ENCODE results near the gene ADSL.

ADSL gene

GRCh38 chr22:40422558-40423309, 76.4 kb downstream of the ADSL start:
- no peak overlapping the region for H3K9ac ChIP-seq (ENCODE audit: low read length)
- H3K27ac ChIP-seq (ENCODE audit: low read length), result no peak overlapping the region
- H3K36me3 ChIP-seq (ENCODE audit: control insufficient read depth, low read depth, low read length), result peaks cover 18% of the 10 kb centered on the region
- H3K4me1 ChIP-seq (ENCODE audit: control insufficient read depth, low read depth, low read length), result no peaks in the 10 kb centered on the region
- H3K4me3 ChIP-seq (ENCODE audit: low read length), result no peak overlapping the region
- H3K9me3 ChIP-seq (ENCODE audit: control insufficient read depth, low read depth, low read length), result no peaks in the 10 kb centered on the region
- no peaks in the 10 kb centered on the region for H3K27me3 ChIP-seq (ENCODE audit: control insufficient read depth, insufficient read depth, low read length)

DNA sequence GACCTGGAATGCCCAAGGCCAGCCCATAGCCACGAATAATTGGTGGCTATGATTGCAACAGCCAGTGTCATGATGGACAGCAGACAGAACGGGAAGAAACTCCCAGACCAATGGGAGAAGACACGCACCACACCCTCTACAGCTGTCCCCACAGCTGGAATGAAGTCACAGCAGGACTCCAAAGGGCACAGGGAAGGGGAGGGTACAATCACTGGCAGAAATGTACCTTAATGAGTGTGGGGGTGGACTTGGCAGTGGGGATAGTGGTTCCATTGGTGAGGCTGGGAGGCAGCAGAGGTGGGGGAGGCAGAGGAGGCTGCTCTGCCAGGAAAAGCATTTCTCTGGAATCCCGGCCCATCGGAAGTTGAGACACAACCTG, 77.0 kb downstream of the ADSL start:
- no peaks in the 10 kb centered on the region for H3K9me3 ChIP-seq (ENCODE audit: control insufficient read depth, low read depth, low read length)
- no peak overlapping the region for H3K27ac ChIP-seq (ENCODE audit: low read length)
- peaks cover 18% of the 10 kb centered on the region for H3K36me3 ChIP-seq (ENCODE audit: control insufficient read depth, low read depth, low read length)
- H3K4me1 ChIP-seq (ENCODE audit: control insufficient read depth, low read depth, low read length), result no peaks in the 10 kb centered on the region
- H3K9ac ChIP-seq (ENCODE audit: low read length), result no peak overlapping the region
- H3K4me3 ChIP-seq (ENCODE audit: low read length), result no peak overlapping the region
- no peaks in the 10 kb centered on the region for H3K27me3 ChIP-seq (ENCODE audit: control insufficient read depth, insufficient read depth, low read length)

DNA sequence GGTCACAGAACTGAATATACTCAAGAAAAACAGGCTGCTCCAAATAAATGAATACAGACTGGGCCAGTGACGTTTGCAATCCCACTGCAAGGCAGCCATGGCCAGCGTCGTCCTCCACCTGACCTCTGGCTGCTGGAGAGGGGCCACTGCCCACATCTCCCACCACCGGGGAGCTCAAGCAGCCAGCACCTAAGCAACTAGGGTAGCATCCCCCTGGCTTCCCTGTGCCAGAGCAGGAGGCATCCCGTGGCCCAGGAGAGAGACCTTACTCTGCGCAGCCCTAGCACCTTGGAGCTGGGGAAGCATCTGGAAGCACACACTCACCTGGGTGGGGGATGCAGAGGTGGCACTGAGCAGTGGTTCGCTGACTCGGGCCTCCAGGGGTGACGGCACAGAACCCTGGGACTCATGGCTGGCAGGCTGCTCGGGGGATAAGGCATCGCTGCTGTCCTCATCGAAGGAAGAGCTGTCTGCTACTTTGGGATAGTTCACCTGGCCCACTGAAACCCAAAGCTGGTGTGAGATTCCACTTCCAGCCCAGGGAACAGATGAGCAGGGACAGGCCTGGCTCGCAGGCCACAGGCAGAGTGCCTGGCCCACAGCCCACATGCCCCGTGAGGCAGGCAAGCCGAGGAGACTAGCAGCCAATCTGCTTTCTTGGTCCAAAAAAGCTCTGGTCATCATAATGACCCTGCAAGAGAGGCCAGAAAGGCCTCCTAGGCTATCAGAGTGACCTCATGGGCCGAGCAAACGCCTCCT, 77.8 kb downstream of the ADSL start:
- Histone ChIP-seq H3K27me3 (ENCODE audit: control insufficient read depth, insufficient read depth, low read length) (no peaks in the 10 kb centered on the region), H3K36me3 (ENCODE audit: control insufficient read depth, low read depth, low read length) (peaks cover 20% of the 10 kb centered on the region), H3K27ac (ENCODE audit: low read length) (no peak overlapping the region), H3K4me1 (ENCODE audit: control insufficient read depth, low read depth, low read length) (no peaks in the 10 kb centered on the region), H3K9me3 (ENCODE audit: control insufficient read depth, low read depth, low read length) (no peaks in the 10 kb centered on the region), H3K9ac (ENCODE audit: low read length) (no peak overlapping the region), H3K4me3 (ENCODE audit: low read length) (no peak overlapping the region)

- Histone ChIP-seq H3K4me3 (ENCODE audit: low read length) (no peak overlapping the region), H3K4me1 (ENCODE audit: control insufficient read depth, low read depth, low read length) (no peaks in the 10 kb centered on the region), H3K9me3 (ENCODE audit: control insufficient read depth, low read depth, low read length) (no peaks in the 10 kb centered on the region), H3K27me3 (ENCODE audit: control insufficient read depth, insufficient read depth, low read length) (no peaks in the 10 kb centered on the region), H3K36me3 (ENCODE audit: control insufficient read depth, low read depth, low read length) (peaks cover 18% of the 10 kb centered on the region), H3K9ac (ENCODE audit: low read length) (no peak overlapping the region), H3K27ac (ENCODE audit: low read length) (no peak overlapping the region)
Measured at GRCh38 chr22:40425082-40425481, 78.8 kb downstream of the ADSL start.

DNA sequence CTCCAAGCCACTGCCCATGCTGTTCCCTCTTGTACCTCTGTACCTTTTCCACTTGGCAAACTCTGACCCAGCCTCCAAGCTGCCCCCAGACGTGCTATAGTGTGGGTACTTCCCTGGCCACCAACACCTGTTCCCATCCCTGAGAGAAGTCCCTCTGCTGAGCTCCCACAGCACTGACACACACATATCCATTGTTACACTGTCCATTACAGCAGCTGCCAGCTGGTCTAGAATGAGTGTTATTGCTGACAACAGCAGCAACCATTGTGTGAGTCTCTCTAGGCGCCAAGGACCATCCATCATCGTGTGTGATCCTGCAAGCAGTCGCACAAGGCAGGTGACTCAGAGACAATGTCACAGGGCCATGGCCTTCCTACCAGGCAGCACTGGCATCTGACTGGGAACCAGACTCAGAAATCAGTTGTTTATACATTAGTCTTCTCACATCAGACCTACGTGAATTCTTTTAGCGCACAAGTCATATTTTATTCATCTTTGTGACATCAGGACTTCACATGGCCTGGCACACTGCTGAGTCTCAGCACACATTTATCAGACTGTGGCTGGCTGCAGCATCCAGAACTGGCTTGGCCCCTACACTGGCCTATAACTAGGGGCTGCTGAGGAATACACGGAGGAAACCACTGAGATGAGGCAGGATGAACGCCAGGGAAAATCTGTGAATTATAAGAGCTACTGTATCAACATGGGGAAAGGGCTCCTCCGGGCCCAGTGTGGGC, 80.5 kb downstream of the ADSL start:
- no peak overlapping the region for H3K27ac ChIP-seq (ENCODE audit: low read length)
- no peaks in the 10 kb centered on the region for H3K27me3 ChIP-seq (ENCODE audit: control insufficient read depth, insufficient read depth, low read length)

GRCh38 chr22:40428796-40429195, 82.5 kb downstream of the ADSL start:
- Histone ChIP-seq H3K36me3 (ENCODE audit: control insufficient read depth, low read depth, low read length) (peaks cover 14% of the 10 kb centered on the region), H3K9me3 (ENCODE audit: control insufficient read depth, low read depth, low read length) (no peaks in the 10 kb centered on the region), H3K4me1 (ENCODE audit: control insufficient read depth, low read depth, low read length) (no peaks in the 10 kb centered on the region), H3K4me3 (ENCODE audit: low read length) (no peak overlapping the region), H3K9ac (ENCODE audit: low read length) (no peak overlapping the region), H3K27ac (ENCODE audit: low read length) (no peak overlapping the region), H3K27me3 (ENCODE audit: control insufficient read depth, insufficient read depth, low read length) (no peaks in the 10 kb centered on the region)

More for the DNA sequence above, 80.5 kb downstream of the ADSL start:
- Histone ChIP-seq H3K4me1 (ENCODE audit: control insufficient read depth, low read depth, low read length) (no peaks in the 10 kb centered on the region), H3K9ac (ENCODE audit: low read length) (no peak overlapping the region), H3K36me3 (ENCODE audit: control insufficient read depth, low read depth, low read length) (peaks cover 12% of the 10 kb centered on the region), H3K4me3 (ENCODE audit: low read length) (no peak overlapping the region), H3K9me3 (ENCODE audit: control insufficient read depth, low read depth, low read length) (no peaks in the 10 kb centered on the region)

- no peak overlapping the region for H3K9ac ChIP-seq (ENCODE audit: low read length)
- H3K27me3 ChIP-seq (ENCODE audit: control insufficient read depth, insufficient read depth, low read length), result no peaks in the 10 kb centered on the region
- H3K4me1 ChIP-seq (ENCODE audit: control insufficient read depth, low read depth, low read length), result no peaks in the 10 kb centered on the region
- H3K27ac ChIP-seq (ENCODE audit: low read length), result no peak overlapping the region
- H3K4me3 ChIP-seq (ENCODE audit: low read length), result no peak overlapping the region
- peaks cover 13% of the 10 kb centered on the region for H3K36me3 ChIP-seq (ENCODE audit: control insufficient read depth, low read depth, low read length)
- H3K9me3 ChIP-seq (ENCODE audit: control insufficient read depth, low read depth, low read length), result no peaks in the 10 kb centered on the region
Measured at GRCh38 chr22:40429481-40429880, 83.2 kb downstream of the ADSL start.

DNA sequence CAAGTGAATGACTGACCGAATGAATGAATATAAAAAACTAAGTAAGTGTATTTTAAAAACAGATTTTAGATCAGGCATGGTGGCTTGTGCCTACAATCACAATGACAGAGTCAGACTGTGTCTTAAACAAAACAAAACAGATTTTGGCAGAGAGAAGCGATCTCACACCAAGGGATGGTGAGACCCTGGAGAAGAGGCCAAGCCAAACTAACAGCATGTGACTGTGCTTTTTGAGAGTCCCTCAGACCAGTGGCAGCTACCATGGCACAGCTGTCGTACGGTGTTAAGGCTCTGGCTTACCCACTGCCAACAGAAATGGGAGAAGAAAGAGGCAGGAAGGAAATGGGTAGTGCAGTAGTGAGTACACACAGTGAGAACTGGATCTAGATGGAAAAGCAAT, 84.7 kb downstream of the ADSL start:
- no peak overlapping the region for H3K9ac ChIP-seq (ENCODE audit: low read length)
- no peaks in the 10 kb centered on the region for H3K9me3 ChIP-seq (ENCODE audit: control insufficient read depth, low read depth, low read length)
- no peak overlapping the region for H3K4me3 ChIP-seq (ENCODE audit: low read length)
- H3K27me3 ChIP-seq (ENCODE audit: control insufficient read depth, insufficient read depth, low read length), result no peaks in the 10 kb centered on the region
- H3K36me3 ChIP-seq (ENCODE audit: control insufficient read depth, low read depth, low read length), result peaks cover 15% of the 10 kb centered on the region
- H3K4me1 ChIP-seq (ENCODE audit: control insufficient read depth, low read depth, low read length), result no peaks in the 10 kb centered on the region
- no peak overlapping the region for H3K27ac ChIP-seq (ENCODE audit: low read length)

- H3K4me3 ChIP-seq (ENCODE audit: low read length), result no peak overlapping the region
- H3K27ac ChIP-seq (ENCODE audit: low read length), result no peak overlapping the region
- peaks cover 15% of the 10 kb centered on the region for H3K36me3 ChIP-seq (ENCODE audit: control insufficient read depth, low read depth, low read length)
- no peaks in the 10 kb centered on the region for H3K9me3 ChIP-seq (ENCODE audit: control insufficient read depth, low read depth, low read length)
- no peaks in the 10 kb centered on the region for H3K27me3 ChIP-seq (ENCODE audit: control insufficient read depth, insufficient read depth, low read length)
- H3K9ac ChIP-seq (ENCODE audit: low read length), result no peak overlapping the region
- H3K4me1 ChIP-seq (ENCODE audit: control insufficient read depth, low read depth, low read length), result no peaks in the 10 kb centered on the region
Measured at GRCh38 chr22:40432157-40432556, 85.9 kb downstream of the ADSL start.

- H3K27ac ChIP-seq (ENCODE audit: low read length), result no peak overlapping the region
- peaks cover 15% of the 10 kb centered on the region for H3K36me3 ChIP-seq (ENCODE audit: control insufficient read depth, low read depth, low read length)
- no peaks in the 10 kb centered on the region for H3K27me3 ChIP-seq (ENCODE audit: control insufficient read depth, insufficient read depth, low read length)
- H3K4me1 ChIP-seq (ENCODE audit: control insufficient read depth, low read depth, low read length), result no peaks in the 10 kb centered on the region
- no peak overlapping the region for H3K4me3 ChIP-seq (ENCODE audit: low read length)
- H3K9ac ChIP-seq (ENCODE audit: low read length), result no peak overlapping the region
- H3K9me3 ChIP-seq (ENCODE audit: control insufficient read depth, low read depth, low read length), result no peaks in the 10 kb centered on the region
Measured at GRCh38 chr22:40432625-40433024, 86.3 kb downstream of the ADSL start.

GRCh38 chr22:40433416-40434090, 87.3 kb downstream of the ADSL start:
- Histone ChIP-seq H3K36me3 (ENCODE audit: control insufficient read depth, low read depth, low read length) (peaks cover 15% of the 10 kb centered on the region), H3K4me1 (ENCODE audit: control insufficient read depth, low read depth, low read length) (no peaks in the 10 kb centered on the region), H3K27ac (ENCODE audit: low read length) (no peak overlapping the region), H3K4me3 (ENCODE audit: low read length) (no peak overlapping the region), H3K27me3 (ENCODE audit: control insufficient read depth, insufficient read depth, low read length) (no peaks in the 10 kb centered on the region), H3K9me3 (ENCODE audit: control insufficient read depth, low read depth, low read length) (no peaks in the 10 kb centered on the region), H3K9ac (ENCODE audit: low read length) (no peak overlapping the region)
